OCI-LY7 (cell line): ENCODE results near the gene HMCN1. TPM values are rescaled to one million over a fixed set of nuclear protein-coding genes. Genes with fewer than 3 reads are reported as not detected.

Experiments
- BruUV-seq: library from RNA; stranded (reverse); fragments of 400-500 nt; replicated peaks from 2 replicates; lab custom pipeline; 2021; lab: Mats Ljungman, UMichigan
- CTCF ChIA-PET: fragments of 300-600 bp; sonication (Branson Sonifier 250); formaldehyde crosslinking; loops from one replicate; lab custom pipeline; 2022; ENCODE audit warnings: antibody characterized with exemption; ENCODE audit not compliant: unreplicated experiment; lab: Charles Lee
- POLR2A ChIA-PET: fragments of 300-600 bp; sonication (Branson Sonifier 250); formaldehyde crosslinking; loops from one replicate; lab custom pipeline; 2022; ENCODE audit warnings: antibody characterized with exemption; lab: Charles Lee
- DNase-seq: peaks from one replicate; pipeline ENCODE4 v3.0.0-alpha.2; 2015; ENCODE audit warnings: low spot score
- H2AFZ ChIP-seq: fragments of 200-600 bp; sonication (generic), shearing (Covaris generic); 2 replicates; pipeline ENCODE4 v1.6.1; 2014; ENCODE audit warnings: mild to moderate bottlenecking, antibody characterized with exemption, low read length, moderate library complexity
- H3K27ac ChIP-seq: fragments of 200-600 bp; sonication (generic); 2 replicates; pipeline ENCODE4 v1.5.1; 2014; ENCODE audit warnings: mixed run types, low read depth, mild to moderate bottlenecking, moderate library complexity, low read length, inconsistent platforms; ENCODE audit not compliant: poor library complexity, severe bottlenecking
- H3K36me3 ChIP-seq: fragments of 200-600 bp; sonication (generic); 2 replicates; pipeline ENCODE4 v1.6.1; 2014; ENCODE audit warnings: mild to moderate bottlenecking, antibody characterized with exemption, low read length, moderate library complexity, mixed read lengths; ENCODE audit not compliant: insufficient read depth
- H3K4me1 ChIP-seq: fragments of 200-600 bp; sonication (generic); 2 replicates; pipeline ENCODE4 v1.5.1; 2014; ENCODE audit warnings: mild to moderate bottlenecking, low read length; ENCODE audit not compliant: insufficient read depth, poor library complexity, severe bottlenecking
- H3K4me2 ChIP-seq: fragments of 200-600 bp; sonication (generic); 2 replicates; pipeline ENCODE4 v1.6.1; 2014; ENCODE audit warnings: mild to moderate bottlenecking, low read length
- H3K4me3 ChIP-seq: fragments of 200-600 bp; sonication (generic); 2 replicates; pipeline ENCODE4 v1.5.1; 2014; ENCODE audit warnings: mild to moderate bottlenecking, low read depth, low read length; ENCODE audit not compliant: poor library complexity, severe bottlenecking
- H3K79me2 ChIP-seq: fragments of 200-600 bp; sonication (generic); 2 replicates; pipeline ENCODE4 v1.6.1; 2016; ENCODE audit warnings: low read depth, mild to moderate bottlenecking, low read length, moderate library complexity, mixed read lengths; ENCODE audit not compliant: insufficient read depth
- H3K9me2 ChIP-seq: fragments of 200-600 bp; sonication (generic); 2 replicates; pipeline ENCODE4 v1.6.1; 2016; ENCODE audit warnings: mild to moderate bottlenecking, low read length, mixed read lengths; ENCODE audit not compliant: insufficient read depth
- H3K9me3 ChIP-seq: fragments of 200-600 bp; sonication (generic); 2 replicates; pipeline ENCODE4 v1.6.1; 2014; ENCODE audit warnings: mild to moderate bottlenecking, mixed run types, low read length, mixed read lengths
- H4K20me1 ChIP-seq: fragments of 200-600 bp; sonication (generic); 2 replicates; pipeline ENCODE4 v1.6.1; 2014; ENCODE audit warnings: mild to moderate bottlenecking, antibody characterized with exemption, low read length, moderate library complexity, mixed read lengths; ENCODE audit not compliant: insufficient read depth
- EZH2phosphoT487 ChIP-seq: fragments of 200-600 bp; sonication (generic); IDR thresholded peaks from 2 replicates; pipeline ENCODE4 v1.6.1; 2018; ENCODE audit warnings: low read depth, borderline replicate concordance, mild to moderate bottlenecking, mixed run types, antibody characterized with exemption, low read length, moderate library complexity, mixed read lengths
- intact Hi-C: fragments of 100-400 bp; cut with micrococcal nuclease; formaldehyde crosslinking; loops from one replicate; pipeline ENCODE4 v1.10.0; 2022; ENCODE audit not compliant: unreplicated experiment
- total RNA-seq, 2 experiments: library from RNA; depleted of rRNA in 1 of 2; stranded (reverse); fragments of >200 nt in 1 of 2; shearing (Covaris generic) in 1 of 2; gene quantifications; 2 replicates each; pipeline ENCODE4 v1.2.3, GENCODE V29; 2014 to 2022
- TF ChIP-seq, protein P1 (sequence below): fragments of 200-600 bp; sonication (generic); conservative IDR thresholded peaks from 2 replicates; pipeline ENCODE4 v1.5.1; 2014; ENCODE audit warnings: mild to moderate bottlenecking, antibody characterized with exemption, low read length, moderate library complexity, mixed read lengths

HMCN1 gene
- total RNA-seq, 2 experiments from 2014 or later = 0.02 TPM; not detected in 1

DNA sequence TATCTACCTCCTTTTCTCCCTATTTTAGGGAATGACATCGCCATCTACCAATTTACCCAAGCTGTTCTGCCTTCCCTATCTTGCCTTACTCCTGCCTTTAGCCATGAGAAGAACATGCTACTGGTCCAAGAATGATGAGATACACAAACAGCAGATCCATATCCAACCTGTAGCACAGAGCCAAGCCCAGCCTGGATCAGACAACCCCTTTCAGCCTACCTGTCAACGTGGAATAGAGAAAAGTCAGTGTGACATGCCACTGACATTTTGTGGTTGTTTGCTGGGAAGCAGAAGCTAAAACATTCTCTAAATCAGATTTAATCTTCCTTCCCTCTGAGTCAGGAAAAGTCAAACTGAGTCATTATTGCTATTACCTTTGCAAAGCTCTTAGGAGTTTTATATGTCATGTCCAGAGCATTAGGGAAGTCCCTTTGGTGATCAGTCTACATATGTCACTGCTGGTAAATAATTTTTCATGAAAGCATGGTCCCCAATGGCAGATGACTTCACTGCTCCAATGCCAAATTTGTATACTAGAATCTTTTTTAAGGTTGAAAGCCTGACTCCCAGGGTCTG lies 497.8 kb downstream of the HMCN1 start:
- intact Hi-C loops = no loop called here
- ChIA-PET CTCF (no interaction called here), POLR2A (interaction anchor here (0.5 to 3.0 kb wide), 3 partner anchors 11 to 33 kb away, joined by 3 to 17 read pairs (median 4); no protein-coding TSS in a partner anchor)

DNA sequence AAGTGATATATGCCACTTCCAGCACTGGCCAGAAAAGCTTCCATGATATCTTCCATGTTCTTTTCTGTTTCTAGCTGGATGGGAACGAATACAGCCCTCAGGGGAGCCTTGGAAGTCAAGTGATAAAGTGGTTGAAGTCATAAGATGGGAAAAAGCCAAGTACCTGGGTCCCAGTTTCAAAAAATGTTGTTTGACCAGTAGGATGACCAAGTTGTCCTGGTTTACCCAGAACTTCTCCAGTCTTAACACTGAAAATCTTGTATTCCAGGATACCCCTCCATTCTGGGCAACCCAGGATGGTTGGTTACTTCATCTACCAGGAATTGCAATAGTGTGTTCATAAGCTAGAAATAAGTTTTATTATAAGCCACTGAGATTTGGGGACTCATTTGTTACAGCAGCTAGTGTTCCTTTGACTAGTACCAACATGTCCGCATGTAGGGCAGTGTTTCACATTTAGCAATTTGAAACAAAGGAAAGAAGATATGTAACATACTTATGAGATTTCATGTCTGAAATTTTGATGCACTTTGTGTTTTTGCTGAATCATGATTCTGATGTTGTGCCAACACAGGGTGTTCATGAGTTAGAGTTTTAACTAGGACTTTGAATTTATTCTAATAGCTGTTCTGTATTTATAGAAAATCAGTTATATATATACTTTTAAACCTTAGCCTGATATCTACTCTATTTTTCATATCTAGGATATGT lies 500.9 kb downstream of the HMCN1 start:
- intact Hi-C loops = no loop called here
- DNase-seq = no peak

More for the DNA sequence above, 497.8 kb downstream of the HMCN1 start:
- DNase-seq = no peak
- H3K4me3 ChIP-seq = no peak overlapping the region
- H2AFZ ChIP-seq = no peak overlapping the region
- H4K20me1 ChIP-seq = no peaks in the 10 kb centered on the region
- TF ChIP-seq, protein P1, sequence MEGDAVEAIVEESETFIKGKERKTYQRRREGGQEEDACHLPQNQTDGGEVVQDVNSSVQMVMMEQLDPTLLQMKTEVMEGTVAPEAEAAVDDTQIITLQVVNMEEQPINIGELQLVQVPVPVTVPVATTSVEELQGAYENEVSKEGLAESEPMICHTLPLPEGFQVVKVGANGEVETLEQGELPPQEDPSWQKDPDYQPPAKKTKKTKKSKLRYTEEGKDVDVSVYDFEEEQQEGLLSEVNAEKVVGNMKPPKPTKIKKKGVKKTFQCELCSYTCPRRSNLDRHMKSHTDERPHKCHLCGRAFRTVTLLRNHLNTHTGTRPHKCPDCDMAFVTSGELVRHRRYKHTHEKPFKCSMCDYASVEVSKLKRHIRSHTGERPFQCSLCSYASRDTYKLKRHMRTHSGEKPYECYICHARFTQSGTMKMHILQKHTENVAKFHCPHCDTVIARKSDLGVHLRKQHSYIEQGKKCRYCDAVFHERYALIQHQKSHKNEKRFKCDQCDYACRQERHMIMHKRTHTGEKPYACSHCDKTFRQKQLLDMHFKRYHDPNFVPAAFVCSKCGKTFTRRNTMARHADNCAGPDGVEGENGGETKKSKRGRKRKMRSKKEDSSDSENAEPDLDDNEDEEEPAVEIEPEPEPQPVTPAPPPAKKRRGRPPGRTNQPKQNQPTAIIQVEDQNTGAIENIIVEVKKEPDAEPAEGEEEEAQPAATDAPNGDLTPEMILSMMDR = no peak
- TF ChIP-seq EZH2phosphoT487 = no peak
- no TSS peak for BruUV-seq
- no peak overlapping the region for H3K4me2 ChIP-seq
- no peak overlapping the region for H3K27ac ChIP-seq
- H3K9me3 ChIP-seq = 0 out of 2 replicates have a peak, but pooled peaks cover 7% of the 10 kb centered on the region
- 0 out of 2 replicates have a peak, but pooled peaks cover 5% of the 10 kb centered on the region for H3K9me2 ChIP-seq
- H3K4me1 ChIP-seq = no peaks in the 10 kb centered on the region
- no peaks in the 10 kb centered on the region for H3K79me2 ChIP-seq
- no peaks in the 10 kb centered on the region; the same call in 1 of the 2 replicates for H3K36me3 ChIP-seq

More for the DNA sequence above, 500.9 kb downstream of the HMCN1 start:
- ChIA-PET POLR2A (interaction anchor here (0.7 to 3.1 kb wide), 3 partner anchors 9 to 533 kb away, joined by 3 to 13 read pairs (median 7); no protein-coding TSS in a partner anchor), CTCF (no interaction called here)
- no peak for TF ChIP-seq EZH2phosphoT487
- TF ChIP-seq, protein P1 = no peak
- Histone ChIP-seq H3K79me2 (no peaks in the 10 kb centered on the region), H3K4me3 (no peak overlapping the region), H2AFZ (no peak overlapping the region), H3K9me3 (no peaks in the 10 kb centered on the region), H4K20me1 (no peaks in the 10 kb centered on the region), H3K9me2 (0 out of 2 replicates have a peak, but pooled peaks cover 5% of the 10 kb centered on the region), H3K4me1 (no peaks in the 10 kb centered on the region), H3K27ac (no peak overlapping the region), H3K36me3 (no peaks in the 10 kb centered on the region), H3K4me2 (no peak overlapping the region)
- BruUV-seq = no TSS peak
